ENCODE measurements around the gene TMEM132A.

TMEM132A gene, protein sequence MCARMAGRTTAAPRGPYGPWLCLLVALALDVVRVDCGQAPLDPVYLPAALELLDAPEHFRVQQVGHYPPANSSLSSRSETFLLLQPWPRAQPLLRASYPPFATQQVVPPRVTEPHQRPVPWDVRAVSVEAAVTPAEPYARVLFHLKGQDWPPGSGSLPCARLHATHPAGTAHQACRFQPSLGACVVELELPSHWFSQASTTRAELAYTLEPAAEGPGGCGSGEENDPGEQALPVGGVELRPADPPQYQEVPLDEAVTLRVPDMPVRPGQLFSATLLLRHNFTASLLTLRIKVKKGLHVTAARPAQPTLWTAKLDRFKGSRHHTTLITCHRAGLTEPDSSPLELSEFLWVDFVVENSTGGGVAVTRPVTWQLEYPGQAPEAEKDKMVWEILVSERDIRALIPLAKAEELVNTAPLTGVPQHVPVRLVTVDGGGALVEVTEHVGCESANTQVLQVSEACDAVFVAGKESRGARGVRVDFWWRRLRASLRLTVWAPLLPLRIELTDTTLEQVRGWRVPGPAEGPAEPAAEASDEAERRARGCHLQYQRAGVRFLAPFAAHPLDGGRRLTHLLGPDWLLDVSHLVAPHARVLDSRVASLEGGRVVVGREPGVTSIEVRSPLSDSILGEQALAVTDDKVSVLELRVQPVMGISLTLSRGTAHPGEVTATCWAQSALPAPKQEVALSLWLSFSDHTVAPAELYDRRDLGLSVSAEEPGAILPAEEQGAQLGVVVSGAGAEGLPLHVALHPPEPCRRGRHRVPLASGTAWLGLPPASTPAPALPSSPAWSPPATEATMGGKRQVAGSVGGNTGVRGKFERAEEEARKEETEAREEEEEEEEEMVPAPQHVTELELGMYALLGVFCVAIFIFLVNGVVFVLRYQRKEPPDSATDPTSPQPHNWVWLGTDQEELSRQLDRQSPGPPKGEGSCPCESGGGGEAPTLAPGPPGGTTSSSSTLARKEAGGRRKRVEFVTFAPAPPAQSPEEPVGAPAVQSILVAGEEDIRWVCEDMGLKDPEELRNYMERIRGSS

DNA sequence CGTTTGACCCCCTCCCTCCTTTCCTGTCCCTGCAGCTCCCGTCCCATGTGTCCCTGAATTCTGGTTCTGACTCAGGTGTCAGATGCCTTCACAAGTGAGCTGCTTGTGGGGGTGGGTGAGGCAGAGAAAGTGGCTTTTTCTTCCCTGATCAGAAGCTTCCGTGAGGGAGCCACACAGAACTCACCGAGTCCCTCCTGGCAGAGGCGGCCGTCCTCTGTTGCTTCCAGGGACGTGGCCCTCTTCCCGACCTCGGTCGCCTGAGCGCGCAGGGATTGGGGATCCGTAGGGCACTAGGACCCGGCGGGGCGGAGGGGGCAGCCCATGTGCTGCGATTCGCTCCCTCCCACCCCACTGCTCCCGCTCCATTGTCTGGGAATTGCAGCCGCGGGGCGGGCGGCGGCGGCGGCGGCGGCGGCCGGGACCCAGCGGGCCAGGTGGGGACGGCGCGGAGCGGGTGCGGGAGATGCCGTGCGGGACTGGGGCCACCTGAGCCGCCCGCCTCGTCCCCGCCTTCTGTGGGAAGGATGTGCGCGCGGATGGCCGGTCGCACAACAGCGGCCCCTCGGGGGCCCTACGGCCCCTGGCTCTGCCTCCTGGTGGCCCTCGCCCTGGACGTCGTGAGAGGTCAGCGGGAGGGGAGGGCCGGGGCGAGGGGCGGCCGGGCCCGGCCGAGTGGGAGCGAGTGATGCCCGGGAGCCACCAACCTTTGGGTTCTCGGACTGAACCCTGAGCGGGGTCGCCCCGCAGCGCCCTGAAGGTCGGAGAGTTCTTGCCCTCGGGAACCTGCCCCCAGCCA is at the start of gene TMEM132A:
TSS of gene TMEM132A (plus strand) at position 351 of the 796 bp plus-strand sequence. CDS start at position 525, 174 bp downstream.
- no peak for DNase-seq

GRCh38 chr11:60875366-60876167 is 48.7 kb upstream of the TMEM132A start:
- DNase-seq = no peak

DNA sequence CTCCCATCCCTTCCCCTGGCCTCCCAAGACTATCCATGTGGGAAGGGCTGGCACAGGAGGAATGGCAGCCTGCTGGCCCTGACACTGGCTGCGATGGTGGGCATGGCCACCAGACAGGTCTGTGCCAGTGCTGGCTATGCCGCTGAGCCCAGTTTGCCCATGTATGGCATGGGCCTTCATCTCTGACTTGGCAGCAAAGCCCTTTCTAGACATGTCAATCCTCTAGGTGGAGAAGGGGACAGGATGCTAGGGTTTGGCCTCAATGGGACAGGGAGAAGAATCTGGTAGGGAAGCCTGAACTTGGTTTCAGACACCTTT is 48.1 kb upstream of the TMEM132A start:
- no peak for DNase-seq

GRCh38 chr11:60878245-60879101 is 45.8 kb upstream of the TMEM132A start:
- DNase-seq = no peak

GRCh38 chr11:60879104-60879503 is 45.2 kb upstream of the TMEM132A start:
- no peak for DNase-seq

DNA sequence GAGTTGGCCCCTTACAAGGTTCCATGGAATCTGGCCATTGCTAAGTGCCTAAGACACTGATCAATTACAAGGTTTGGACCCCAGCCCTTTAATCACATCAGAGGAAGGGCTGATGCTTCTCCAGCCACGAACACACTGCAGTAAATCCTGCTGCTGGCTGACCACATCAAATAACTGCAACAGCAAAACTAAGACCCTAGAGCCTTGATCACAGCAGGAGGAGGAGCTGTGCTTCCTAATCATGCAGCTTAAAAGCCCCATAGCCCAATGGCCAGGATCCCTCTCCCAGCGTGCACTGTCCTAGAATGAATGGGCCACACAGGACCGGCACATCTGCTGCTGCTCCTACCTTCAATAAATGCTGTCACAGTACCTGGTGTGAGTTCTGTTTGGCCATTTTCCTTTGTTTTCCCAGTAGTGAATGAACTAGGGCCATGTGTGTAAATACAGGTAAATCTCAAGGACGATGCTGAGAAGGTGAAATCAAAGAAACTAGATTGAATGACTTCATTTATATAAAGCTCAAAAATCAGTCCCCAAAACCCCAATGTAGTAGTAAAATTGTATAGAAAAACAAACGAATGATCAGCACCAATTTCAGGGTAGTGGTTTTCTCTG is 44.2 kb upstream of the TMEM132A start:
- DNase-seq = no peak

DNA sequence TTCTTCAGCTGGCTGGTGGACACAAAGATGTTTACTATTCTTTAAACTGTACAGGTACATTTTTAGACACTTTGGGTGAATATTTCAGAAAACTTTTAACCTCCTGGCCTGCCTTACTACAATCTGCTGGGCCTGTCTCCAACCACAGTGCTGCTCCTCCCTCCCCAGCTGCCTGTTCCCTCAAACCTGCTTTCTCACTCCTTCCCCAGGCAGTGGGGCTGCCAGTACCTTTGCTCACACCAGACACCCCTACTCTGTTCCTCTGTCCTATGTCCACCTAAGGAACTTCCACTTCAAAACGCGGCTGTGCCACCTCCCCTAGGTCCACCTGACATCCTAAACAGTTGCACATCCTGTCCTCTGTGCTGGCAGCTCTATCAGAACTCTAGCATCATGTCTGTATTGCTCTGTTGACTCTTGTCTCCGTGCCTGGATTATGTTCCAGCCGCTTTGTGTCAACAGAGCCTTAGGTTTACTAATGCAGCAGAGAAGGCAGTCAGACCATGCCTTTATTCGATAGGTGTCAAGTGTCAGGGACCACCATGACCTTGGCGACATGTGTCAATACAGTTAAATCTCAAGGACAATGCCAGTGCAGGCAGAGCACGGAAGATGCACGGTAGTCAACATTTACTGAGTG is 43.5 kb upstream of the TMEM132A start:
- no peak for DNase-seq

DNA sequence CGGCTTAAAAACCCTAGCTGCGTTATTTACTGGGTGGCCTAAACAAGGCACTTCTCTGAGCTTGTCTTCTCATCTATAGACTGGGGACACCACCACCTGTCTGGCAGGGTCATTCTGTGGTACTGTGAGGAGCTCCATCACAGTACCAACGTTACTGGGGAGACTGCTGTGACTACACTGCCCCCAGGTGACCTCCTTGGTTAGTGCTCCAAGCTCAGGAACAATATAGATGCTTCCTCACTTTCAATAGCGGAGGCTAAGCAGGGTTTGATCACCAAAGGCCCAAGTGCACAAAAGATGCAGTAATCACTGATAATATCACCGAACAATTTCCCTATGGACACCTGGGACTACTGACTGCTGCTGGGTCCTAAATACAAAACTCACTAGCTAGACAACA is 36.7 kb upstream of the TMEM132A start:
- DNase-seq = peak; percentile 50

GRCh38 chr11:60889869-60890311 is 34.4 kb upstream of the TMEM132A start:
- DNase-seq = no peak

DNA sequence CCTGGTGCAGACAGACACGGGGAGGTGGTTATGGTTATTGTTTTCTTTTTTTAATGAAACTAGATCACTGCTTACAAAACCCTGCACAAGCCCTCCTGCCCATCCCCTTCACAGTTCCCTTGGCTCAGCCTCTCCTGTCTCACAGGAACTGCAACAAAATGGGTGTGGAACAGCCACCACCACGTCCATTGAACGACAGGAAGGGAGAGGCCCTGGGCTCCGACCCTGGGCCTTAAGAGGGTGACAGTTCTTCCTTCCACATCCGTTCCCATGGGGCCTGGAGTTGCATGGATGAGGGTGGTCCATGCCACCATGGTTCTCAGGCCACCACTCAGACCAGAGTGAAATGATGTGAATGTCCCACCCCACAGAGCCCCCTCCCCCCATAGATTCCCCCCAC is 33.6 kb upstream of the TMEM132A start:
- no peak for DNase-seq

GRCh38 chr11:60891103-60891741 is 33.0 kb upstream of the TMEM132A start:
- no peak for DNase-seq

- no peak for DNase-seq
Measured at GRCh38 chr11:60895687-60896086, 28.6 kb upstream of the TMEM132A start.

DNA sequence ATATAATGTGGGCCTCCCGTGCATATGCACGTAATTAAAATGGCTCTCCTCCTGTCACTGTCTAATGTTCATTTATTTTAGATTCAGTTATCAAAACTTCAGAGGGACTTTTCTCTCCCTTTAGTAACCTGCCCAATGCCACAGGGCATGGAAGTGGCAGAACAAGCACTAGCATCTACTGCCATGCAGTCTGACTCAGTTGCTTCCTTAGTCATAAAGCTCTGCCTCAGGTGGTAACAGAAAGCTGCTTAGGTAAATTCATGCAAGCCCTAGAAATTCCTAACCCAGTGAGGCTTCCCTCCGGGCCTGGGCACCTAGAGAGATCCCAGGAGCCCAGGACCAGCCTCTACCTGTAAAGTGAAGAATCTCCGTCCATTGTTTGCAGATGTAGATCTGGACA is 26.8 kb upstream of the TMEM132A start:
- no peak for DNase-seq

DNA sequence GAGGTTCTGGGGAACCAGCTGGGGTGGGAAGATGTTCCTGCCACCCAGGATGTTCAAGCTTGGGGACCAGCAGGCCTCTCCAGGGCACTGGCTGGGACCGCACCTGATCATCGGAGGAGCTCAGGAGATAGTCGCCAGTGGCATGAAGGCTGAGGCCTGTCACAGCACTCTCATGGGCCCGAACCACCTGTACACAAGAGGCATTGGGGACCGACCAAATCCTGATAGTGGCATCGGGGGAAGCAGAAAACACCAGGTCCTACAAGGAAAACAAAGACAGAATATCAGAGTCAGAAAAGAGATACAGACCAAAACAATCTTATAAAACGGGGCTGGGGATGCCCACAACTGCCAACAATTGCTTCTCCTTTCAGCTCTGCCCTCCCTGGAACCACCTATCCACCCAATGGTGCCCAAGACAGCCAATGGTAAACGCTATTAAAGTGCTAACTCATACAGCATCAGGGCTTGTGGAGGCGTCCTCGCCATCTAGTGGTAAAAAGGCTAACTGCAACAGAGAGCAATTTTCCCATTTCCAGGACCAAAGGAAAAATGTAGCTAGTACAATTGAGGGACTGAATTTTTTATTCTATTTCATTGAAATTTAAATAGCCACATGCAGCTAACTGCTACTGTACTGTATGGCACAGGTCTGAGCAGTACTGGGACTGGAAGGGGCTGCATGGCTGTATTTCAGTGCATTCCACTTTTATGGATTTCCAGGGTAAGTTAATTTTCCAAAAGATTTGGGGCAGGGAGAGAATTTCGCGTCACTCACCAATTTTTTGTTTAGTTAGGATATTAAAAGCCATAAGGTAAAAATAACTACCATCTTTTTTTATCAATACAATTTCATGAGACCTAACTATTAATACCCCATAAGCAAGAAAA is 25.0 kb upstream of the TMEM132A start:
- peak; percentile 62 for DNase-seq

DNA sequence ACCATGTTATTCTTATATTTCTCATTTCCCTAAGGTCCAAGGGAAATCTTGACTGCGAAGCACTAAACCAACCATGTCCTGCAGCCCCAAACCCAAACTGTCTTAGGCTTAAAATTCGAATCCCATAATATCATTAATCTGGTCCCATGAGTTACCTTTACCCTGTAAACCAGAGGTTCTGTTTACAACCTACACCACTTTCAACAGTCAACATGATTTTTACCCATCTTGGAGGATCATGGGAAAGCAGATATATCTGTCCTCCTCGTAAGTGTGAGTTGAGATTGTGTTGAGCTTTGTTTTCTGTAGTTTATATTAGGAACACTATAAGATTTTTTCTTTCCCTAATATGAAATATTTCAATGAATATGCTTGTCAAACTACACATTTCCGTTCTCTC is 24.3 kb upstream of the TMEM132A start:
- DNase-seq = no peak

GRCh38 chr11:60900673-60901404 is 23.4 kb upstream of the TMEM132A start:
- no peak for DNase-seq

DNA sequence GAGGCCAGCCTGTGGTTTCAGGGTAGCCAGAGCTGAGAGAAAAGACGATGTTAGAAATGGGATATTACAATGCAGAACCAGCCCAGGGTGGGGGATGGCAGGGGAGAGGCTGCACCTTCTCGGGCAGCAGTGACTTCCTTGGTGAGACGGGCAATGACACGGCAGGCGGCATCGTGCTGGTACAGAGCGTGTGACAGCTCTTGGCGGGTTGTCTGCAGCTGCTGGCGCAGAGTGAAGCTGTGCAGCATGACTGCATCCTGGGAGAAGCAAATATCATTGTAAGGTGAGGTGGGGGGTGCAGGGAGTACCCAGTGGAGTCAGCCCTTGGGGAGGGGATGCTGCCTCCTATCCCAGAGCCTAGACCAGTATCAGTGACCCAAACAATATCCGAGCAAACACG is 21.6 kb upstream of the TMEM132A start:
- DNase-seq = no peak

- DNase-seq = no peak
Measured at GRCh38 chr11:60905047-60905446, 19.2 kb upstream of the TMEM132A start.

Data from CD4-positive, alpha-beta T cell treated with Interleukin-17A for 1 hour (primary cell).